HG02571 (cell line): ENCODE results near the gene CH25H.
"Not testable (repeated sequence)": the region's sequence is repeated elsewhere in the genome, so short reads cannot be mapped to it uniquely, and the experiment has no call there.

Experiments used
- ATAC-seq: cut with Tn5 transposase; IDR thresholded peaks from one replicate; pipeline ENCODE4 v1.9.1; 2021; ENCODE audit warnings: mild to moderate bottlenecking, moderate library complexity; ENCODE audit not compliant: unreplicated experiment

The CH25H gene

DNA sequence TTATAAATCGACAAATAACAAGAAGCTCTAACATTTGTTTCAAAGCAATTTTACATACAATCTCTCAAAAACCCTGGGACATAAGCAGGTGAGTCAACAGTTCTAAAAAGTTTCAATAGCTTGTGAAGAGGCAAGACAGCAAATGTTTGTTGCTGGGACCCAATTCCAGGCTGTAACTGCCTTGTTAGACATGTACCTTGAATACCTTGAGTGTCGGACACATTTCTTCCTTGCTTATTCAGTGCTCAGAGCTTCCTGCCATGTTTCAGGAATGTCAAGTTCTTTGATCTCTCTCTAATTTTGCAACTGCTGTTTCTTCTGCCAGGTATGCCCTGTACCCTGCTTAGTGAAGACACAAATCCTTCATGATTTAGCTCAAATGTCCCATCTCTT, 5.1 kb downstream of the CH25H start:
- ATAC-seq, result no peak

- ATAC-seq, result no peak
Observed at GRCh38 chr10:89201345-89202032, 5.6 kb downstream of the CH25H start.

DNA sequence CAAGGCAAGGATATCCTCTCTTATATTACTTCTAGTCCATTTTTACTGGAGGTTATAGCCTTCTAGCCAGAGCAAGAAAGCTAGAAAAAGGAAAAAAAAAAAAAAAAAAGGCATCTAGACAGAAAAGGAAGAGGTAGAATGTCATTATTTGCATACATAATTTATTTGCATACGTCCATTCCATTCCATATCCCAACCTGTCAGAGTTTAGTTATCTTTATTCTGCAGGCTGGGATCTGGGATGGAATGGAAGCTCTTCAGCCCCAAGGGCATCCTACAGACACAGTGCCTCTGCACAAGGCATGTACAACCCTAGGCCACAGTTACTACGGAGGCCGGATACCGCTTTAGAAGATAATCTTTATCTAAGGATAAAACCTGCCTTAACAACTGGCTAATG, 9.6 kb downstream of the CH25H start:
- ATAC-seq, result no peak

- not testable (repeated sequence) for ATAC-seq
Observed at GRCh38 chr10:89191301-89191700, 15.8 kb downstream of the CH25H start.

GRCh38 chr10:89189211-89189734, 17.8 kb downstream of the CH25H start:
- no peak for ATAC-seq

DNA sequence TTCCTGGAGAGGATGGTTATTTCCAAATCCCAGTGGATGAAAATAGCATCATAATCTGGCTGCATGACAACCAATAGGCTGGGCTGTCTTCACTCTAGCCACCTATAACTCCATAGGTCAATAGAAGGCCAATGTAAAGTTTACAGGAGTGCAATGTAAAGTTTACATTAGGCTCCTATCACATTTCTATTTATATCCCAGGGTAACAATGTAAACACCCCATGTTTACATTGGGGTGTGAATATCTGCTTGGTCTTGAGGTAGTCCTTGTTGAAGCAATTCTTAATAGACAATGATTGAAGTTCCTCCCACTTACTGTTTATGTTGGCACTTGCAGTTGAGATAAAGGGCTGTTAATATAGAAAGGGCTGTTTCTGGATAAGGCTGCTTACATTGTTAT, 21.5 kb downstream of the CH25H start:
- no peak for ATAC-seq

DNA sequence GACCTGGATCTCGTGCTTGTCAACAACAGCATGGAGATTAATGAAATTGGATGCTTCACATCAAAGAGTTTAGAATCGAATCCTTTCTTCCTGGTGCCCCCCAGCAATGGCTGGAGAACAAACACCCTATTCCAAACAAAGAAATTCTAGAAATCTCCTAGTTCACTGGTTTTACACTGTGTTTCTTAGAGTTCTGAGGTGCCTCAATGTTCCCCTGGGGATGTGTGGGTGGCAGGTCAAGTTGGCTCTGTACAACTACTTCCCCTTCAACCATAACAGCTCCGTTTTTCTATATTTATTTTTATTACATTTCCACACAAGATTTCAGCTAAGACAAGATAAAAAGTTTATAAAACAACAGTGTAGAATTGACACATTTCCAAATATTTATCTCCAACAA, 22.5 kb downstream of the CH25H start:
- no peak for ATAC-seq

- no peak for ATAC-seq
Observed at GRCh38 chr10:89183571-89183970, 23.5 kb downstream of the CH25H start.

DNA sequence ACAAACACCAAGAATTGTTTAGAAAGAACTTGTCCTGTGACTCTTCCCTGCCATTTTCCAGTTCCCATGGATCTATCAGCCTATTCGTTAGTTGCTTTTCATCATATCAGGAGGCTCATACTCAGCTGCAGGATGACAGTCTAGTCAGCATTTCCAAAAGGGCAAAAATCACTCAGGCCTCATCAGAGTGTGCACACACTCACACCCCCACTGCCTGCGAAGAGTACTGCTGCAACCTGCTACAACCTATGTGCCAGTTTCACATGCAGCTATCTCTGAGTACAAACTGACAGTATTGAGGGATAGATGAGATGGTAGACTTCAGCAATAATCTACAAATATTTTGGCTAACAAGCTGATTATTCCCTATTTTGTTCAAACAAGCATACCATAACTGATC, 24.2 kb downstream of the CH25H start:
- no peak for ATAC-seq

DNA sequence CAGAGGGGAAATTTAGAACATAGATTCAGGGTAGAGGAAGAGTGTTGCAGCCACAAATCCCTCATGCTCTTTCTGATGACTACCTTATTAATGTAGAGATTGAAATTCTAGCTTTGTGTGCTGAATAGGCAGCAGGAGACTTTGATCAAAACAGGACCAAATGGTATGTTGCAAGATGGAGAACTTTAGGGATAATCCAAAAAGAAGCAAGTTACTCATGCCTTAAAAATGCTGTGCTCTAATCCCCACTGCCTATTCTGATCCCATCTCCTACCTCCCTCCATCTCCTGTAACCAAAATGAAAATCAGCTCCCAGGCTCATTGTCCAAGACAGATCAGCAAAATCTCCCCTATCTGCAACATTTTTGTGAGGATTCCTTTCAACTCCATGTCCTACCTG, 31.3 kb downstream of the CH25H start:
- ATAC-seq, result no peak

- no peak for ATAC-seq
Observed at GRCh38 chr10:89173075-89173474, 34.0 kb downstream of the CH25H start.

DNA sequence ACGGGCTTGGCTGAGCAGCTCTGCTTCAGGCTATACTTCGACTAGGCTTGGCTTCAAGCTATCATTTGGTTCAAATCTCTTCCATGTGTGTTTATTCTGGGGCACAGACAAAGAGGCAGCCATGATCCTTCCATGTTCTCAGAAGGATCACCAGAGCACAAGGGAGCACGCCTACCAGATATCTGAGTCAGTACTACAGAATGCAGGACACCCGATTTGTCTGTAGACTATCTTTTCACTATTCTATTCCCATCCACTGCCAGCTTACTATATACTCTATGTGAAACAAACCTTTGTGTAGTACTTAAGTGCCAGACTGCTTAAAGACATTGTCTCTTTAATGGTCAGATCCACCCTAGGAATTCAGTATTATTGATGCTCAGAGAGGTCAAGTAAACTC, 35.1 kb downstream of the CH25H start:
- no peak for ATAC-seq

- no peak for ATAC-seq
Observed at GRCh38 chr10:89171263-89171872, 35.7 kb downstream of the CH25H start.

- not testable (repeated sequence) for ATAC-seq
Observed at GRCh38 chr10:89168354-89168900, 38.7 kb downstream of the CH25H start.

- ATAC-seq, result no peak
Observed at GRCh38 chr10:89167915-89168314, 39.2 kb downstream of the CH25H start.

DNA sequence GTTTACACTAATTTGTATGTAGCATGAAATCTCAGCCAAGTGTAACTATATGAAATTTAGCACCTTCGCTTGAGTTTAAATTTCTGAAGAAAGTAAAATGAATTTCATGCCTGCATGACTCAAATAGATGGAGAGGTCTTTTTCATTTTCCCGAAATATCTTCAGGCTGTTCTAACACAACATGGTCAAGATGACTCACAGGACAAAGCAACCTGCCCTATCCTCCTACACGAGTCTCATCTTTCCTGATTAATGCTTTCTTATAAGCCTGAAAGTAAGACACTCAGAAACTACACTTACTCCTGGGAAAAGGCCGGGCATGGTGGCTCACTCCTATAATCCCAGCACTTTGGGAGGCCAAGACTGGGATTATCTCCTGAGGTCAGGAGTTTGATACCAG, 41.2 kb downstream of the CH25H start:
- ATAC-seq, result no peak

DNA sequence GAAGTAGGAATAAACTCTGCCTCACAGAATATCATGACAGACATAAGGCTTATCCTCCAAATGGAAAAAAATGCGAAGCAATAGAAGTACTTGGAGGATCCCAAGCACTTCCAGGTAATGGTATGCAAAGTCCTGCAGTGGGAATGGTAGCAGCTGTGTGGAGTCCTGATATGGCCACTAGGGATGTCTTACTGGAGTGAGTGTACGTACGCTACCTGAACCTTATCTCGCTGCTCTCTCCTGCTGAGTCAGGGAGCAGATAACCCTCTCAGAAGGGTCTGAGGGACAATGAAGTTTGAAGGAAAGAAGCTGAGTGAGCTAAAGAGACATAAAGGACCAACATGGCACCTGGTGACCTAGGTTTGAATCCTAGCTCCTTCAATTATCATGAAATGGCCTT, 42.2 kb downstream of the CH25H start:
- ATAC-seq, result no peak

- ATAC-seq, result no peak
Observed at GRCh38 chr10:89164080-89164479, 43.0 kb downstream of the CH25H start.

DNA sequence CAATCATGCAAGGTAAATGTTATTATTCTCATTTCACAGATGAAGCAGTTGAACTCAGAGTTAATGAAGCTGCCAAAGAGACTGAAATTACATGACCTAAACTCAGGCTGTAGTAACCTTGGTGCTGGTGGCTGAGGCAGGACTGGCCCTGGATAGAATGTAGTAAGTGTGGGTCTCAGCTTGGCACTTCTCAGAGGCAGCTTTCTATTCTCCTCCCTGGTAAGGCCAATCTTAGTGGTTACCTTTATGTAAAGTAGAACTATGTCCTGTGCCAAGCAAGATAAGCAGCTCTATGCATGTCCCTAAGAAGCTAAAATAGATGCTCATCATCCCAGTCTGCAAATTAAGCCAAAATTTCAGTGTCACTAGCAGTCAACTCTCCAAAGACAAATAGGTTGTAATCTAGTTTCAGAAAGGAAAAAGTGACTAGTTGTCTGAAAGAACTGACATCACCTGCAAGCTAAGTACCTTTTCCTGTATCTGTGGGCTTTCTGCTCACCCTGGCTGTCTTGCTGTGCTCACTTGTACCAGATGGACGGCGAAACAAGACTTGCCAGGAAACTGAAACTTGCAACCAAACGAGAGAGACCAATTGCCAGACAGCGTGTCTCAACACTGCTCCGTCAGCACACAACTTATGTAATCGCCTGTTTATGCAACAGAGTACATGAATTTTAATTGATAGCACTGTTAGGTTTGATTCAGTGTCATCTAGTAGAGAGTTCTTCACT, 43.7 kb downstream of the CH25H start:
- peak; percentile 98 for ATAC-seq

DNA sequence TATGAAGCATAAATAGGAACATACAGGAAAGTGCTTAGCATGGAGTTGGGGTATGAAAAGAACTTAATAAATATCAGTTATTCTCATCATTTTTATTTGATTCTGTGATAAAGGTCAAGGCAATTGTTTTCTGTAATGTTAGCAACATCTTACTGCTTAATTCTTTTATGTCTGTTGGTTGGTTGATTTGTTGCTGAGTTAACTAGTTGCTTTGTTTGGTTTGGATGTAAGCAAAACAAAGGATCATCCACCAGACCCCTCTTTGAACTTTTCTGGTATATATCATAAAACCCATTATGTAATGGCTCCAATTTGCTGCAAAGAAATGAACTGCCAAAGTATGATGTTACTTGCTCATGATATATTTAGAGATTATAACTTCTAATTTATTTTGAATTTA, 44.5 kb downstream of the CH25H start:
- ATAC-seq, result no peak

DNA sequence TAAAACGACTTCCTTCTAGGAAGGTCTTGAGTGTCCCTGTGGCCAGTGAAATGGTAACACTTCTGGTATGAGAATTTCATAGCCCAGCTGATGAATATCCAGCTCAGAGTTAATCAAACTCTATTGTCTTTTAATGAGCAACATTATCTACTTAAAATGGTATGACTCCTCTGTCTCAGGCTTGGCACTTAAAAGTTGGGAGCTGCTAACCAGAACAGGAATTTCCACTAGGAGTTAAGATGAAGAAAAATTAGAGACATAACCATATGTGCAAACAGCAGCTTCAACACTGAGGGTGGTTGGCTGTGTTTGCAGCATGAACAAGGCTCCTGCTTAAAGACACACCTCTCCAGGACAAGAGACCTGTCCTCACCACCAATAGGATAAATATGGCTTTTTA, 46.8 kb downstream of the CH25H start:
- no peak for ATAC-seq

GRCh38 chr10:89159761-89160160, 47.4 kb downstream of the CH25H start:
- ATAC-seq, result no peak
